Kidney (tissue), 14 donors: ENCODE results near the gene NT5DC4. TPM values are rescaled to one million over a fixed set of nuclear protein-coding genes. Genes with fewer than 3 reads are reported as not detected.

Source experiments
- DNase-seq, 5 donors: peaks; one replicate each; pipeline ENCODE4 v3.0.0-alpha.2; 2013 to 2020
- FAIRE-seq: peaks from 2 replicates; lab custom pipeline; 2012; peaks lifted over from hg19 to GRCh38; lab: Jason Lieb, UNC
- H3K27ac ChIP-seq, 2 donors: one replicate each; pipeline ENCODE4 v1.7.0; 2013; ENCODE audit warnings: low read depth in 2 of 2, low read length in 2 of 2, inconsistent platforms in 1 of 2
- H3K27me3 ChIP-seq: one replicate; pipeline ENCODE4 v1.7.1; 2013; ENCODE audit warnings: low read length, inconsistent platforms; ENCODE audit not compliant: control insufficient read depth, insufficient read depth
- H3K36me3 ChIP-seq, 3 donors: one replicate each; pipeline versions ENCODE4 v1.7.0 to v1.7.1; 2013; ENCODE audit warnings: low read length in 3 of 3, control low read depth in 1 of 3, inconsistent platforms in 1 of 3; ENCODE audit not compliant: insufficient read depth in 3 of 3, control insufficient read depth in 2 of 3
- H3K4me1 ChIP-seq, 3 donors: one replicate each; pipeline versions ENCODE4 v1.7.0 to v1.7.1; 2013; ENCODE audit warnings: low read length in 3 of 3, inconsistent platforms in 1 of 3, low read depth in 1 of 3; ENCODE audit not compliant: control insufficient read depth in 2 of 3, insufficient read depth in 2 of 3
- H3K4me3 ChIP-seq, 3 donors: one replicate each; pipeline versions ENCODE4 v1.7.0 to v1.8.1; 2013; ENCODE audit warnings: low read length in 3 of 3, control low read depth in 1 of 3, inconsistent platforms in 1 of 3
- H3K9ac ChIP-seq, 3 donors: one replicate each; pipeline versions ENCODE4 v1.7.0 to v1.7.1; 2013; ENCODE audit warnings: low read length in 3 of 3, control low read depth in 1 of 3, inconsistent platforms in 1 of 3
- H3K9me3 ChIP-seq, 3 donors: one replicate each; pipeline versions ENCODE4 v1.7.0 to v1.7.1; 2013; ENCODE audit warnings: low read length in 3 of 3, control low read depth in 1 of 3, inconsistent platforms in 1 of 3; ENCODE audit not compliant: control insufficient read depth in 2 of 3, insufficient read depth in 1 of 3
- intact Hi-C: fragments of 100-400 bp; cut with DNase I; formaldehyde crosslinking; loops from one replicate; pipeline ENCODE4 v1.11.1; 2022
- polyA plus RNA-seq: library from polyadenylated mRNA; stranded (reverse); fragments of 350-450 nt; fragmentation: Illumina TruSeq; extraction: RNeasy Lipid Tissue Mini Kit (QIAGEN cat#74804); gene quantifications from one replicate; pipeline ENCODE4 v1.2.3, GENCODE V29; 2014; ENCODE audit warnings: low read depth, low replicate concordance; ENCODE audit not compliant: insufficient read depth
- total RNA-seq: library from RNA; stranded (reverse); fragmentation: NEBNext Ultra II Directional; extraction: Animal tissue kit (Norgen Biotek cat#: 25700); gene quantifications from one replicate; pipeline ENCODE4 v1.2.1, GENCODE V29; 2021
- TF ChIP-seq, protein P1 (sequence below): IDR thresholded peaks from 3 replicates; pipeline ENCODE4 v1.5.1; 2012; ENCODE audit warnings: mild to moderate bottlenecking, moderate library complexity, borderline replicate concordance; ENCODE audit not compliant: insufficient read depth; ENCODE audit errors: extremely low read depth
- donor health status: control.
- donor health status: control.
- donor health status: control.
- donor health status: control.
- donor health status: control.
- donor health status: DM: yes; HTN: yes; CAD: no.
- donor health status: Normal renal cell carcinoma (clear cell type).

Gene NT5DC4
- total and polyA plus RNA-seq, 2 donors from 2014 or later = not detected

DNA sequence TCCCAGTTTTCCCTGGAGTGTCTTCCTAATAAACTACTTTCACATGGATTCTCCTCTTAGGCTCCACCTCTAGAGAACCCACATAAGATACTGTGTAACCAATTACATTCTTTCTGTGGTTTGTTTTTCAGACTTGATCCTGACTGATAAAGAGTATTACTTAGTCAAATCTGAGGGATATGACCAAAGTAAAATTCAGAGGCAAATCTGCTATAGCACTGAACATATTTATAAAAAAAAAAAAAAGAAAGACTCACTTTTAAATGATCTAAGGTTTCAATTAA is 29.7 kb downstream of the NT5DC4 start:
- H3K9me3 ChIP-seq = no peaks in the 10 kb centered on the region
- DNase-seq (no peak), FAIRE-seq (no peak)
- TF ChIP-seq, protein P1, sequence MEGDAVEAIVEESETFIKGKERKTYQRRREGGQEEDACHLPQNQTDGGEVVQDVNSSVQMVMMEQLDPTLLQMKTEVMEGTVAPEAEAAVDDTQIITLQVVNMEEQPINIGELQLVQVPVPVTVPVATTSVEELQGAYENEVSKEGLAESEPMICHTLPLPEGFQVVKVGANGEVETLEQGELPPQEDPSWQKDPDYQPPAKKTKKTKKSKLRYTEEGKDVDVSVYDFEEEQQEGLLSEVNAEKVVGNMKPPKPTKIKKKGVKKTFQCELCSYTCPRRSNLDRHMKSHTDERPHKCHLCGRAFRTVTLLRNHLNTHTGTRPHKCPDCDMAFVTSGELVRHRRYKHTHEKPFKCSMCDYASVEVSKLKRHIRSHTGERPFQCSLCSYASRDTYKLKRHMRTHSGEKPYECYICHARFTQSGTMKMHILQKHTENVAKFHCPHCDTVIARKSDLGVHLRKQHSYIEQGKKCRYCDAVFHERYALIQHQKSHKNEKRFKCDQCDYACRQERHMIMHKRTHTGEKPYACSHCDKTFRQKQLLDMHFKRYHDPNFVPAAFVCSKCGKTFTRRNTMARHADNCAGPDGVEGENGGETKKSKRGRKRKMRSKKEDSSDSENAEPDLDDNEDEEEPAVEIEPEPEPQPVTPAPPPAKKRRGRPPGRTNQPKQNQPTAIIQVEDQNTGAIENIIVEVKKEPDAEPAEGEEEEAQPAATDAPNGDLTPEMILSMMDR = no peak
- no peak overlapping the region for H3K9ac ChIP-seq
- no peaks in the 10 kb centered on the region for H3K27me3 ChIP-seq
- H3K27ac ChIP-seq = no peak overlapping the region
- intact Hi-C loops = no loop called here
- no peaks in the 10 kb centered on the region for H3K36me3 ChIP-seq
- no peak overlapping the region for H3K4me3 ChIP-seq
- peaks cover 0 to 3% (median 0%) of the 10 kb centered on the region in 3 donors for H3K4me1 ChIP-seq

DNA sequence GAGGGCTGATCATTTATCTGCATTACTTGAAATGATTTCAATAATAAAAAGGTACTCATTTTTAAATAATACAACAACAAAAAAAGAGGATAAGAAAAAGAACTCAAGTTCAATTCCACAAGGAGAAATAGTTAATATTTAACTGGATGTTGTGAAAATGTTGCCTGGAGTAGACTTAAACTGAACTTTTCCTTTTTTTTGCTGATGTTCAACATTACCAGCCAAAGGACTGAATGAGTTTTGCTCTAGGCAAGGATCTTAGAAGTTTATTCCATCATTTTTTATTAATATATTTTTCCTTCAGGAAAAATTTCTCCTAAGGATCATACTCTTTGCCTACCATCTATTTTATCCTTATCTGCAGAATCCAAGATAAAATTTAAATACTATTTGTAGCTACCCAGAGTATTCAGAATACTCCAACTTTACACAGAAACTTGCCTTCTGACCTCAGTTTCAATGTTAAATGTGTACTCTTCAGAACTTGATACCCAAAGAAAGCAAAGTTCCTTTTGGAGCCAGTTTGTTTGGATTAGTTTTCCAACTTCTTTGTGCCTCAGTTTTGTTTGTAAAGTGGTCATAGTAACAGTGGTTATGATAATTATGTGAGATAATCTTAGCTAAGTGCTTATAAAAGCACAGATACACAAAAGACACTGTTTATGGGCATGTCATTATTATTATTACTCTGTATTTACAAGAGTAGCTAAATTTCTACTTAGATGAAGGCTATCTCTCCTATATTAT is 30.8 kb downstream of the NT5DC4 start:
- TF ChIP-seq, protein P1 = no peak
- Histone ChIP-seq H3K9me3 (no peaks in the 10 kb centered on the region), H3K27ac (no peak overlapping the region), H3K36me3 (no peaks in the 10 kb centered on the region), H3K9ac (no peak overlapping the region), H3K4me1 (peaks cover 0 to 7% (median 0%) of the 10 kb centered on the region in 3 donors), H3K27me3 (no peaks in the 10 kb centered on the region), H3K4me3 (no peak overlapping the region)
- intact Hi-C loops = no loop called here
- no peak for DNase-seq
- peak; percentile 38 for FAIRE-seq

DNA sequence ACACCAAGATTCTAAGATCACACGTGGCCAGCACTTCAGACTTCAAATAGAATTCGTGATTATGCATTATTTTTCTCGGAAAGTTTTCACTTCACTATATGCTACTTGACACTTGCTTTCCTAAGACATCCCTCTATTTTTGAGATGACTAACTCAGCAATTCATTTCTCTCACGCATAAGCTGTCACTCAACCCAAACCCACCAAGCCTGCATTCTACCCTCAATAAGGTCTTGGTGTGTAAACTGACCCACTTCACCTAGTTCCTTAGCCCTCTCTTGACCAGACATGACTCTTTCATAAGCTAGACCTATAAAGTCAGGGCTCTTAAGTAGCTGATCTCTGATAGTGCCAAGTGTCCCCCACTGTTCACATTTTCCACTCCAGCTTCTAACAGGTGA is 31.8 kb downstream of the NT5DC4 start:
- H3K36me3 ChIP-seq = no peaks in the 10 kb centered on the region
- no peak overlapping the region for H3K9ac ChIP-seq
- no peaks in the 10 kb centered on the region for H3K9me3 ChIP-seq
- no peaks in the 10 kb centered on the region for H3K27me3 ChIP-seq
- peaks cover 0 to 7% (median 0%) of the 10 kb centered on the region in 3 donors for H3K4me1 ChIP-seq
- H3K27ac ChIP-seq = no peak overlapping the region
- DNase-seq (no peak), FAIRE-seq (no peak)
- TF ChIP-seq, protein P1 = no peak
- intact Hi-C loops = no loop called here
- H3K4me3 ChIP-seq = no peak overlapping the region
